DND-41 (cell line): ENCODE results near the gene SDSL.

Experiments used
- ATAC-seq: fragments of 200-7000 bp; cut with Tn5 transposase; 3 replicates; pipeline ENCODE4 v1.9.1; 2021; ENCODE audit warnings: low read depth; ENCODE audit not compliant: insufficient read depth
- DNase-seq: peaks from one replicate; pipeline ENCODE4 v3.0.0-alpha.2; 2020
- H2AFZ ChIP-seq: 2 replicates; pipeline ENCODE4 v1.6.0; 2012; ENCODE audit warnings: low read depth, low read length
- H3K27ac ChIP-seq: 2 replicates; pipeline ENCODE4 v1.5.1; 2012; ENCODE audit warnings: low read length, inconsistent platforms
- H3K27me3 ChIP-seq: fragments of 200-600 bp; sonication (generic); 2 replicates; pipeline ENCODE4 v1.6.0; 2012; ENCODE audit warnings: low read length, mild to moderate bottlenecking, inconsistent platforms; ENCODE audit not compliant: insufficient read depth, poor library complexity
- H3K36me3 ChIP-seq: 2 replicates; pipeline ENCODE4 v1.5.1; 2012; ENCODE audit warnings: low read length, inconsistent platforms; ENCODE audit not compliant: insufficient read depth
- H3K4me1 ChIP-seq: 2 replicates; pipeline ENCODE4 v1.5.1; 2012; ENCODE audit warnings: mild to moderate bottlenecking, low read length; ENCODE audit not compliant: insufficient read depth
- H3K4me2 ChIP-seq: 2 replicates; pipeline ENCODE4 v1.6.0; 2012; ENCODE audit warnings: mild to moderate bottlenecking, moderate library complexity, low read length, inconsistent platforms; ENCODE audit not compliant: insufficient read depth
- H3K4me3 ChIP-seq, 2 experiments: fragments of 200-600 bp in 1 of 2; shearing (Covaris generic) in 1 of 2; 2 replicates each; pipeline ENCODE4 v1.5.1; 2012 to 2016; ENCODE audit warnings: inconsistent platforms in 2 of 2, low read length in 2 of 2, mild to moderate bottlenecking in 2 of 2, low read depth in 1 of 2, moderate library complexity in 1 of 2
- H3K79me2 ChIP-seq: 2 replicates; pipeline ENCODE4 v1.6.0; 2012; ENCODE audit warnings: low read length, inconsistent platforms; ENCODE audit not compliant: insufficient read depth
- H3K9ac ChIP-seq: 2 replicates; pipeline ENCODE4 v1.6.0; 2012; ENCODE audit warnings: low read depth, mild to moderate bottlenecking, inconsistent platforms, low read length, moderate library complexity
- H3K9me3 ChIP-seq: 2 replicates; pipeline ENCODE4 v1.5.1; 2012; ENCODE audit warnings: low read length, moderate library complexity, mild to moderate bottlenecking, inconsistent platforms; ENCODE audit not compliant: insufficient read depth, severe bottlenecking
- H4K20me1 ChIP-seq: 2 replicates; pipeline ENCODE4 v1.6.0; 2012; ENCODE audit warnings: low read length; ENCODE audit not compliant: insufficient read depth
- EZH2 ChIP-seq: IDR thresholded peaks from 3 replicates; pipeline ENCODE4 v1.6.1; 2012; ENCODE audit warnings: borderline replicate concordance, low read depth, mild to moderate bottlenecking, moderate library complexity, low read length, inconsistent platforms; ENCODE audit not compliant: severe bottlenecking
- TF ChIP-seq, protein P1 (sequence below): IDR thresholded peaks from 2 replicates; pipeline ENCODE4 v1.5.1; 2012; ENCODE audit warnings: borderline replicate concordance, low read length, moderate library complexity, mild to moderate bottlenecking; ENCODE audit not compliant: poor library complexity, severe bottlenecking; ENCODE audit errors: extremely low read depth

The SDSL gene

DNA sequence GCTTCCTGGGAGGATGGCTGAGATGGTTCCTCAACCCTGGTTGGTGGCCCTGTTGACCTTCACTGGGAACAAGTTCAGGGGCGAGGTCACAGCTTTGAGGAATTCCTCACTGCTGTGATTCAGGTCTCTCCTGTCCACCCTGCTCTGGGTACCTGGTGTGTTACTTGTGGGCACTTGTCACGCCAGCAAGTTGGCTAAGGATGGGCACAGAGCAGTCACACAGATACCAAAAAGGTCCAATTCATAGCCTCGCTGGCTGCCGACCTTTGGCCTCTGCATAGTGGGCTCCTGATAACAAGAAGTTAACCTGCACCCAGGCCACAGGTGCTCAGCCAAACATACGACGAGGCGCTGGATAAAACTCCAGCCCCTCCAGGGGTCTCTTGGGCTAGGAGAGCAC, 29.7 kb upstream of the SDSL start:
- H3K9me3 ChIP-seq: no peaks in the 10 kb centered on the region
- no peaks in the 10 kb centered on the region for H3K4me1 ChIP-seq
- no peaks in the 10 kb centered on the region for H3K79me2 ChIP-seq
- no peak for TF ChIP-seq EZH2
- TF ChIP-seq, protein P1, sequence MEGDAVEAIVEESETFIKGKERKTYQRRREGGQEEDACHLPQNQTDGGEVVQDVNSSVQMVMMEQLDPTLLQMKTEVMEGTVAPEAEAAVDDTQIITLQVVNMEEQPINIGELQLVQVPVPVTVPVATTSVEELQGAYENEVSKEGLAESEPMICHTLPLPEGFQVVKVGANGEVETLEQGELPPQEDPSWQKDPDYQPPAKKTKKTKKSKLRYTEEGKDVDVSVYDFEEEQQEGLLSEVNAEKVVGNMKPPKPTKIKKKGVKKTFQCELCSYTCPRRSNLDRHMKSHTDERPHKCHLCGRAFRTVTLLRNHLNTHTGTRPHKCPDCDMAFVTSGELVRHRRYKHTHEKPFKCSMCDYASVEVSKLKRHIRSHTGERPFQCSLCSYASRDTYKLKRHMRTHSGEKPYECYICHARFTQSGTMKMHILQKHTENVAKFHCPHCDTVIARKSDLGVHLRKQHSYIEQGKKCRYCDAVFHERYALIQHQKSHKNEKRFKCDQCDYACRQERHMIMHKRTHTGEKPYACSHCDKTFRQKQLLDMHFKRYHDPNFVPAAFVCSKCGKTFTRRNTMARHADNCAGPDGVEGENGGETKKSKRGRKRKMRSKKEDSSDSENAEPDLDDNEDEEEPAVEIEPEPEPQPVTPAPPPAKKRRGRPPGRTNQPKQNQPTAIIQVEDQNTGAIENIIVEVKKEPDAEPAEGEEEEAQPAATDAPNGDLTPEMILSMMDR: no peak
- no peak overlapping the region for H2AFZ ChIP-seq
- no peak overlapping the region for H3K4me3 ChIP-seq
- H4K20me1 ChIP-seq: no peaks in the 10 kb centered on the region
- no peak for DNase-seq
- no peaks in the 10 kb centered on the region for H3K27me3 ChIP-seq
- H3K36me3 ChIP-seq: no peaks in the 10 kb centered on the region
- H3K9ac ChIP-seq: no peak overlapping the region
- no peak overlapping the region for H3K4me2 ChIP-seq
- no peak overlapping the region for H3K27ac ChIP-seq
- no peak for ATAC-seq

DNA sequence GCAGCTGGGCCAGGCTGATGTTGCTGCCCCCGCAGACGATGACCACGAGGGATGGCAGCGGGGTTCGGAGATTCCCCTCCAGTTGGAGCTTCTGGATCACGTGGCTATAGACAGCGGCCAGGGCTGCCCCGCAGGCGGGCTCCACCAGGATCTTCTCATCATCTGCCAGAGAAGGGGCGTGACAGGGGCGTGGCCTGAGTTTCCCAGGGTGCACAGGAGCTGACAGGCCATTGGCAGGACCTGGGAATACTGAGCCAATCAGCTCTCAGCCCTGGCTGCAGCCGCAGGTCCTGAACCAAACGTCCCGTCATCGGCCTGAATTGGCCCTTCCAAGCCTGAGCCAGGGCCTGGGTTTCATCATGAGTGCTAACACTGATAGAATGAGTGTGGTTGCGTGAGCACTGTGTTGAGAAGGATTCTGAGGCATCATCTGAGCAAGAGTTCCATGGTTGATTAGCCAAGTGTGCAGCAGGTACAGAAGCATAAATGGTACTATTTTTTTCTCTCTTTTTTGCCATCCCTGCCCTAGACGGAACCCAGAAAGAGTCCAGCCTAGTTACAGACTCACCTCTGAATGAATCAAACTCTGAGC, 29.1 kb upstream of the SDSL start:
- Histone ChIP-seq H3K4me2 (no peak overlapping the region), H3K27me3 (no peaks in the 10 kb centered on the region), H3K4me3 (no peak overlapping the region), H3K4me1 (no peaks in the 10 kb centered on the region), H3K79me2 (no peaks in the 10 kb centered on the region), H2AFZ (no peak overlapping the region), H3K27ac (no peak overlapping the region), H4K20me1 (no peaks in the 10 kb centered on the region), H3K9me3 (no peaks in the 10 kb centered on the region), H3K36me3 (no peaks in the 10 kb centered on the region), H3K9ac (no peak overlapping the region)
- DNase-seq (no peak), ATAC-seq (no peak; the same call in 2 of the 3 replicates)
- TF ChIP-seq EZH2: no peak
- TF ChIP-seq, protein P1: no peak

DNA sequence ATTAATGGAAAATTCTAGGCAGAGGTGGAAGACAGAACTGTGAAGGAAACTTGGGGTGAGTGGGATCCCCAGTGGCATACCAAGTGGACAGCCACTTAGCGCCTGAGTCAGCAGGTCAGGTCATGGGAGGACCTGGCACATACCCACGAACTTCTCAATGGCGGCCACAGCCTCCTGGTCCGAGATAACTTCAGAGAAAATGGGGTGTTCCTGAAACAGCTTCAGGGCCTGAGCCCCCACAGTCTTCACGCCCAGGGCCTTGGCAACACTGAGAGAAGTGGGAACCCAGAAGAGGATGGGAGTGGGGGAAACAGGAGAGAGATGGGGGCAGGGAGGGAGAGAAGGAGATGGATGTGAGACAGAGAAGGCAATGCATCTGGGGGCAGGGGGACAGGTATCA, 28.4 kb upstream of the SDSL start:
- H3K27me3 ChIP-seq: no peaks in the 10 kb centered on the region
- no peak overlapping the region for H3K9ac ChIP-seq
- TF ChIP-seq, protein P1: no peak
- TF ChIP-seq EZH2: no peak
- no peaks in the 10 kb centered on the region for H4K20me1 ChIP-seq
- no peaks in the 10 kb centered on the region for H3K9me3 ChIP-seq
- DNase-seq (no peak), ATAC-seq (no peak)
- H3K4me3 ChIP-seq: no peak overlapping the region
- no peak overlapping the region for H3K27ac ChIP-seq
- H2AFZ ChIP-seq: no peak overlapping the region
- no peaks in the 10 kb centered on the region for H3K36me3 ChIP-seq
- H3K4me1 ChIP-seq: no peaks in the 10 kb centered on the region
- H3K79me2 ChIP-seq: no peaks in the 10 kb centered on the region
- H3K4me2 ChIP-seq: no peak overlapping the region

DNA sequence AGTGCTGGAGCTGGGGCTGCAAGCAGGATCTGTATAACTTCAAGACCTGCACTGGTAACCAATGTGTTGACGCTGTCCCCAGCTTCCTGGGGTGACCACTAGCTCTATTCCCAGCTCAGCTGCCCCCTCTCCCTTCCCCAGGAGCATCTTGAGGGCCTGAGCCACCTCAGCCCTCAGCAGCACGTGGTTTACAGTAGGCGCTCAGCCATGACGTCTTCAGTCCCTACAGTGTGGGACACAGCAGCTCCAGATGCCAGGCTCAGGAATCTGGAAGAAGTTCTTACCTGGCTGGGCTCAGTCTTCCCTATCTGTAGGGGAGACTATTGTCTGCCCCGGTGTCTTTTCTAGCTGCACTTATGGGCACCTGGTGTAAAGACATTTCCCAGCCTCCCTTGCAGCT, 27.1 kb upstream of the SDSL start:
- H3K27ac ChIP-seq: no peak overlapping the region
- H3K9me3 ChIP-seq: no peaks in the 10 kb centered on the region
- H3K4me2 ChIP-seq: no peak overlapping the region
- H3K27me3 ChIP-seq: no peaks in the 10 kb centered on the region
- DNase-seq: no peak
- no peaks in the 10 kb centered on the region for H3K79me2 ChIP-seq
- TF ChIP-seq, protein P1: no peak
- no peak for TF ChIP-seq EZH2
- no peaks in the 10 kb centered on the region for H3K36me3 ChIP-seq
- H3K9ac ChIP-seq: no peak overlapping the region
- no peak for ATAC-seq
- H4K20me1 ChIP-seq: no peaks in the 10 kb centered on the region
- no peak overlapping the region for H3K4me3 ChIP-seq
- no peak overlapping the region for H2AFZ ChIP-seq
- H3K4me1 ChIP-seq: no peaks in the 10 kb centered on the region
